ENCODE data around the gene SH2D2A. TPM values are rescaled to one million over a fixed set of nuclear protein-coding genes. Genes with fewer than 3 reads are reported as not detected.

Gene SH2D2A
- total and polyA plus RNA-seq, 2 donors (not counting 3 experiments of a cell fraction or from before 2014, with no cell fraction given): 0.92 to 1.1 TPM

DNA sequence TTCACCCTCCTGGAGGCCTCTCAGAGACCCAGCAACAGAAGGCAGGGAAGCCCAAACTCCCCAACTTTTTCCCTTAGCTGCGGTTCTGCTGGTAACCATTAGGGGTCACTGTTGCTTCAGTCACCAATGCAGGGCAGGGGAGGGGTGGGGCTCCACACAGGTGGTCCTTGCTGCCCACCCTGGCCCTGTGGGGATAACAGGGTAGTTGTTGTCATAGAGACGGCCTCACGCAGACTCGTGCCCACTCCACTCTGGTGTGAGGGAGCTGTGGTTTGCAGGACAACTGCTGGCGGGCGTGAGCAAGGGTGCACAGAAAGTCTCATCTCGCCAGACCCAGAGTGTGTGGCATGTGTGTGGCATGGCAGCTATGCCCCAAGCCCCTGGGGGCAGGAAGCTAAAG lies 22.3 kb upstream of the SH2D2A start:
- no peaks in the 10 kb centered on the region for H3K9me1 ChIP-seq (replicated peaks; ENCODE audit: control insufficient read depth, extremely low read depth, insufficient read depth, low read length)
- no peaks in the 10 kb centered on the region for H3K36me3 ChIP-seq (ENCODE audit: control insufficient read depth in 2 of 2, extremely low read depth in 1 of 2, insufficient read depth in 2 of 2, low read length in 2 of 2)
- ChIA-PET CTCF (interaction anchor here (0.9 to 4.5 kb wide), 31 partner anchors 10 to 316 kb away, joined by 3 to 144 read pairs (median 5); partner anchors contain the start of genes INSRR, NTRK1 and PEAR1), POLR2A (no interaction called here)
- no peak for TF ChIP-seq POLR2AphosphoS5 (IDR thresholded peaks at IDR 0.05; ENCODE audit: insufficient read depth, low read depth, low read length)
- TF ChIP-seq, protein P1, sequence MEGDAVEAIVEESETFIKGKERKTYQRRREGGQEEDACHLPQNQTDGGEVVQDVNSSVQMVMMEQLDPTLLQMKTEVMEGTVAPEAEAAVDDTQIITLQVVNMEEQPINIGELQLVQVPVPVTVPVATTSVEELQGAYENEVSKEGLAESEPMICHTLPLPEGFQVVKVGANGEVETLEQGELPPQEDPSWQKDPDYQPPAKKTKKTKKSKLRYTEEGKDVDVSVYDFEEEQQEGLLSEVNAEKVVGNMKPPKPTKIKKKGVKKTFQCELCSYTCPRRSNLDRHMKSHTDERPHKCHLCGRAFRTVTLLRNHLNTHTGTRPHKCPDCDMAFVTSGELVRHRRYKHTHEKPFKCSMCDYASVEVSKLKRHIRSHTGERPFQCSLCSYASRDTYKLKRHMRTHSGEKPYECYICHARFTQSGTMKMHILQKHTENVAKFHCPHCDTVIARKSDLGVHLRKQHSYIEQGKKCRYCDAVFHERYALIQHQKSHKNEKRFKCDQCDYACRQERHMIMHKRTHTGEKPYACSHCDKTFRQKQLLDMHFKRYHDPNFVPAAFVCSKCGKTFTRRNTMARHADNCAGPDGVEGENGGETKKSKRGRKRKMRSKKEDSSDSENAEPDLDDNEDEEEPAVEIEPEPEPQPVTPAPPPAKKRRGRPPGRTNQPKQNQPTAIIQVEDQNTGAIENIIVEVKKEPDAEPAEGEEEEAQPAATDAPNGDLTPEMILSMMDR (IDR thresholded peaks at IDR 0.05; ENCODE audit: extremely low read depth in 1 of 2, insufficient read depth in 1 of 2, low read depth in 1 of 2, low read length in 2 of 2): peak; percentile 82 to 88
- no peak overlapping the region for H3K27ac ChIP-seq (ENCODE audit: insufficient read depth, low read depth, low read length)
- FAIRE-seq (peak; percentile 62), DNase-seq (ENCODE audit: low read depth, low spot score) (peak; percentile 30)
- H2AFZ ChIP-seq (ENCODE audit: low read depth, low read length): no peak overlapping the region
- H3K9me3 ChIP-seq (replicated peaks; ENCODE audit: control insufficient read depth, insufficient read depth, low read length): no peaks in the 10 kb centered on the region
- H3K9ac ChIP-seq (replicated peaks; ENCODE audit: extremely low read depth, insufficient read depth, low read length): no peak overlapping the region
- dilution Hi-C loops (cut with MboI; ENCODE audit: extremely low pct_ligation_motif_present, low sequenced_read_pairs): no loop called here
- no peaks in the 10 kb centered on the region for H3K79me2 ChIP-seq (ENCODE audit: control insufficient read depth, insufficient read depth, low read length)
- H3K4me3 ChIP-seq (replicated peaks in 1 of 3; ENCODE audit: insufficient read depth in 1 of 3, low read depth in 1 of 3, low read length in 3 of 3): no peak overlapping the region
- H4K20me1 ChIP-seq (replicated peaks; ENCODE audit: control insufficient read depth, extremely low read depth, insufficient read depth, low read length): no peaks in the 10 kb centered on the region
- no TSS peak for BruUV-seq (replicated peaks)
- no peak overlapping the region for H3K4me2 ChIP-seq (ENCODE audit: insufficient read depth, low read length)
- peaks cover 30 to 41% of the 10 kb centered on the region in 2 experiments for H3K27me3 ChIP-seq (ENCODE audit: control insufficient read depth in 2 of 2, insufficient read depth in 2 of 2, low read length in 2 of 2)
- intact Hi-C loops (cut with micrococcal nuclease): loop anchor here (1.0 to 2.0 kb wide), 3 partner anchors 22 to 88 kb away; partner anchors contain the start of gene NTRK1
- peaks cover 16% of the 10 kb centered on the region for H3K4me1 ChIP-seq (ENCODE audit: control insufficient read depth, extremely low read depth, insufficient read depth, low read length)

DNA sequence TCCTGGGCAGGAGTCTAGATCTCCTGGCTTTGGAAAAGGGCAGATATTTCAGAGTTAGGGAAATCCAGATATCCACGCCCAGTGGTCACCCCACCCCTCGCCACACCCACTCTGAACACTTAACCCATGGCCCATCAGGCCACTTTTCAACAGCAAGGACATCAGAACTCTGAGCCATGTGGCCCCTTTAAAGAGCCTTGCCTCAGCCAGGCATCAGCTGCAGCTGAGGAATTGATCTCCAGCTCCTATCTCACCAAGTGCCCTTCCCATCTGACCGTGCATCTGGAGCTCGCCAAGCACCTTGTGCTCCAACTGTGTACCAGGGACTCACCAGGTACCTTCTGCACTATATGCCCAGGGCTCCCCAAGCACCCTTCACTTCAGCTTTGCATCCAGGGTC lies 20.2 kb upstream of the SH2D2A start:
- H3K79me2 ChIP-seq (ENCODE audit: control insufficient read depth, insufficient read depth, low read length): no peaks in the 10 kb centered on the region
- CTCF ChIA-PET: interaction anchor here (0.6 to 4.5 kb wide), 13 partner anchors 9 to 147 kb away, joined by 3 to 144 read pairs (median 23); partner anchors contain the start of genes INSRR, LRRC71, NTRK1 and PEAR1
- H4K20me1 ChIP-seq (replicated peaks; ENCODE audit: control insufficient read depth, extremely low read depth, insufficient read depth, low read length): no peaks in the 10 kb centered on the region
- no peak for DNase-seq (ENCODE audit: low read depth, low spot score)
- no TSS peak for BruUV-seq (replicated peaks)
- dilution Hi-C loops (cut with MboI; ENCODE audit: extremely low pct_ligation_motif_present, low sequenced_read_pairs) (no loop called here), intact Hi-C loops (cut with micrococcal nuclease) (no loop called here)
- H3K9me1 ChIP-seq (replicated peaks; ENCODE audit: control insufficient read depth, extremely low read depth, insufficient read depth, low read length): no peaks in the 10 kb centered on the region
- H2AFZ ChIP-seq (ENCODE audit: low read depth, low read length): no peak overlapping the region
- H3K27me3 ChIP-seq (ENCODE audit: control insufficient read depth in 2 of 2, insufficient read depth in 2 of 2, low read length in 2 of 2): peaks cover 33 to 46% of the 10 kb centered on the region in 2 experiments
- H3K36me3 ChIP-seq (ENCODE audit: control insufficient read depth in 2 of 2, extremely low read depth in 1 of 2, insufficient read depth in 2 of 2, low read length in 2 of 2): no peaks in the 10 kb centered on the region
- TF ChIP-seq GATA2 (IDR thresholded peaks at IDR 0.05; ENCODE audit: insufficient read depth, insufficient read length, low read depth, low read length): no peak
- TF ChIP-seq, protein P1 (IDR thresholded peaks at IDR 0.05; ENCODE audit: extremely low read depth in 1 of 2, insufficient read depth in 1 of 2, low read depth in 1 of 2, low read length in 2 of 2): no peak
- TF ChIP-seq FOS (IDR thresholded peaks at IDR 0.05; ENCODE audit: borderline replicate concordance, insufficient read depth, low read length): no peak
- no peak for TF ChIP-seq MAX (IDR thresholded peaks at IDR 0.05; ENCODE audit: insufficient read depth, insufficient read length)
- TF ChIP-seq POLR2A (IDR thresholded peaks at IDR 0.05; ENCODE audit: low read depth, low read length): no peak
- no peak for TF ChIP-seq MYC (IDR thresholded peaks at IDR 0.05; ENCODE audit: low read depth, low read length)
- TF ChIP-seq EZH2 (IDR thresholded peaks at IDR 0.05; ENCODE audit: borderline replicate concordance, low read depth, low read length, severe bottlenecking): no peak
- no peak for TF ChIP-seq JUN (IDR thresholded peaks at IDR 0.05; ENCODE audit: borderline replicate concordance, insufficient read depth, insufficient read length, low read depth)
- H3K9me3 ChIP-seq (replicated peaks; ENCODE audit: control insufficient read depth, insufficient read depth, low read length): no peaks in the 10 kb centered on the region
- peaks cover 9% of the 10 kb centered on the region for H3K4me1 ChIP-seq (ENCODE audit: control insufficient read depth, extremely low read depth, insufficient read depth, low read length)
- no peak overlapping the region for H3K4me3 ChIP-seq (replicated peaks in 1 of 3; ENCODE audit: insufficient read depth in 1 of 3, low read depth in 1 of 3, low read length in 3 of 3)
- POLR2A ChIA-PET: no interaction called here
- H3K27ac ChIP-seq (ENCODE audit: insufficient read depth, low read depth, low read length): no peak overlapping the region
- no peak overlapping the region for H3K4me2 ChIP-seq (ENCODE audit: insufficient read depth, low read length)
- FAIRE-seq: no peak
- H3K9ac ChIP-seq (replicated peaks; ENCODE audit: extremely low read depth, insufficient read depth, low read length): no peak overlapping the region

Data from endothelial cell of umbilical vein (primary cell).